H1 (cell line): ENCODE measurements around the gene BTNL2. TPM values are rescaled to one million over a fixed set of nuclear protein-coding genes. Genes with fewer than 3 reads are reported as not detected.

Experiments
- CTCF ChIA-PET: fragments of 300-600 bp; sonication (Branson Sonifier 250); formaldehyde crosslinking; loops from one replicate; lab custom pipeline; 2021; ENCODE audit not compliant: partially characterized antibody; lab: Charles Lee
- POLR2A ChIA-PET: fragments of 300-600 bp; sonication (Branson Sonifier 250); formaldehyde crosslinking; loops from one replicate; lab custom pipeline; 2021; ENCODE audit warnings: inconsistent platforms; ENCODE audit not compliant: partially characterized antibody; lab: Charles Lee
- DNase-seq, 2 experiments: peaks; one replicate each; pipeline versions ENCODE4 v3.0.0 to v3.0.0-alpha.2; 2010 to 2022; ENCODE audit warnings: low spot score in 2 of 2, low read depth in 1 of 2, mixed read lengths in 1 of 2
- FAIRE-seq: peaks from 2 replicates; lab custom pipeline; 2011; peaks lifted over from hg19 to GRCh38; lab: Jason Lieb, UNC
- H2AFZ ChIP-seq: 2 replicates; pipeline ENCODE4 v1.8.1; 2012; ENCODE audit warnings: low read length, inconsistent platforms
- H2AK5ac ChIP-seq: 2 replicates; pipeline ENCODE4 v1.6.1; 2013; ENCODE audit warnings: low read depth, low read length
- H2BK120ac ChIP-seq: replicated peaks from 2 replicates; pipeline ENCODE3; 2013; ENCODE audit warnings: low read depth, low read length, inconsistent platforms
- H2BK12ac ChIP-seq: 2 replicates; pipeline ENCODE4 v1.6.1; 2013; ENCODE audit warnings: low read depth, low read length
- H2BK15ac ChIP-seq: 2 replicates; pipeline ENCODE4 v1.6.1; 2013; ENCODE audit warnings: low read length
- H2BK20ac ChIP-seq: 2 replicates; pipeline ENCODE4 v1.6.1; 2013; ENCODE audit warnings: low read length
- H2BK5ac ChIP-seq: 2 replicates; pipeline ENCODE4 v1.6.1; 2013; ENCODE audit warnings: low read depth, low read length
- H3K14ac ChIP-seq: 2 replicates; pipeline ENCODE4 v1.6.1; 2013; ENCODE audit warnings: inconsistent platforms; ENCODE audit not compliant: insufficient read length
- H3K18ac ChIP-seq: 2 replicates; pipeline ENCODE4 v1.6.1; 2013; ENCODE audit warnings: low read length; ENCODE audit errors: extremely low read depth
- H3K23ac ChIP-seq: 2 replicates; pipeline ENCODE4 v1.6.1; 2013; ENCODE audit warnings: inconsistent platforms; ENCODE audit not compliant: insufficient read length
- H3K23me2 ChIP-seq: 2 replicates; pipeline ENCODE4 v1.6.1; 2013; ENCODE audit warnings: low read depth, low read length
- H3K27ac ChIP-seq: 2 replicates; pipeline ENCODE4 v1.6.1; 2011; ENCODE audit warnings: low read depth, low read length, inconsistent platforms
- H3K27me3 ChIP-seq, 4 experiments: replicated peaks in 1 of 4; 1 replicate in 1 of 4; 2 replicates in 3 of 4; pipeline versions ENCODE4 v1.6.1 to v1.8.1; 2011 to 2013; ENCODE audit warnings: low read length in 3 of 4, mild to moderate bottlenecking in 3 of 4, inconsistent platforms in 2 of 4, mixed read lengths in 2 of 4, moderate library complexity in 1 of 4; ENCODE audit not compliant: control insufficient read depth in 3 of 4, insufficient read depth in 3 of 4; ENCODE audit errors: extremely low read depth in 1 of 4
- H3K36me3 ChIP-seq, 4 experiments: 2 replicates each; pipeline versions ENCODE4 v1.6.1 to v1.8.1; 2011 to 2013; ENCODE audit warnings: mild to moderate bottlenecking in 4 of 4, low read length in 3 of 4, moderate library complexity in 2 of 4, control low read depth in 1 of 4, inconsistent platforms in 1 of 4; ENCODE audit not compliant: insufficient read depth in 4 of 4, control insufficient read depth in 2 of 4
- H3K4ac ChIP-seq: replicated peaks from 2 replicates; pipeline ENCODE3; 2013; ENCODE audit warnings: low read length, low read depth, mixed read lengths, inconsistent platforms; ENCODE audit not compliant: insufficient read length
- H3K4me1 ChIP-seq, 4 experiments: replicated peaks in 1 of 4; 1 replicate in 1 of 4; 2 replicates in 3 of 4; pipeline versions ENCODE4 v1.6.1 to v1.8.1; 2011 to 2013; ENCODE audit warnings: low read length in 3 of 4, inconsistent platforms in 2 of 4, mixed read lengths in 1 of 4; ENCODE audit not compliant: insufficient read depth in 4 of 4, control insufficient read depth in 3 of 4
- H3K4me2 ChIP-seq, 2 experiments: 2 replicates each; pipeline versions ENCODE4 v1.6.1 to v1.8.1; 2011 to 2013; ENCODE audit warnings: low read depth in 2 of 2, low read length in 2 of 2, control low read depth in 1 of 2, inconsistent platforms in 1 of 2, mild to moderate bottlenecking in 1 of 2; ENCODE audit not compliant: insufficient read depth in 1 of 2
- H3K4me3 ChIP-seq, 4 experiments: fragments of 200-600, 300-600 bp in 1 of 4; sonication (generic), shearing (Covaris generic), sonication (Bioruptor Twin) in 1 of 4; 2 replicates each; pipeline versions ENCODE4 v1.5.1 to v1.8.1; 2011 to 2016; ENCODE audit warnings: low read length in 4 of 4, low read depth in 3 of 4, control low read depth in 2 of 4, inconsistent platforms in 2 of 4, mild to moderate bottlenecking in 2 of 4, mixed read lengths in 1 of 4, moderate library complexity in 1 of 4; ENCODE audit not compliant: insufficient read depth in 2 of 4; ENCODE audit errors: extremely low read depth in 1 of 4
- H3K56ac ChIP-seq: replicated peaks from 2 replicates; pipeline ENCODE3; 2013; ENCODE audit warnings: low read depth, mild to moderate bottlenecking, mixed read lengths, low read length, inconsistent platforms; ENCODE audit not compliant: insufficient read length
- H3K79me1 ChIP-seq: 2 replicates; pipeline ENCODE4 v1.6.1; 2013; ENCODE audit warnings: low read depth, low read length, control low read depth
- H3K79me2 ChIP-seq, 2 experiments: 2 replicates each; pipeline versions ENCODE4 v1.6.1 to v1.8.1; 2012 to 2013; ENCODE audit warnings: low read length in 2 of 2, mild to moderate bottlenecking in 2 of 2, inconsistent platforms in 1 of 2; ENCODE audit not compliant: insufficient read depth in 2 of 2, control insufficient read depth in 1 of 2
- H3K9ac ChIP-seq, 4 experiments: replicated peaks in 1 of 4; 1 replicate in 1 of 4; 2 replicates in 3 of 4; pipeline versions ENCODE4 v1.6.1 to v1.8.1; 2011 to 2013; ENCODE audit warnings: low read depth in 3 of 4, low read length in 3 of 4, control low read depth in 2 of 4, mild to moderate bottlenecking in 2 of 4, moderate library complexity in 2 of 4, inconsistent platforms in 1 of 4; ENCODE audit errors: extremely low read depth in 1 of 4
- H3K9me3 ChIP-seq, 2 experiments: 2 replicates each; pipeline versions ENCODE4 v1.6.1 to v1.8.1; 2012 to 2013; ENCODE audit warnings: mild to moderate bottlenecking in 2 of 2, moderate library complexity in 2 of 2, control low read depth in 1 of 2, inconsistent platforms in 1 of 2, low read depth in 1 of 2, low read length in 1 of 2, mixed read lengths in 1 of 2; ENCODE audit not compliant: insufficient read depth in 2 of 2
- H4K20me1 ChIP-seq, 2 experiments: replicated peaks in 1 of 2; 2 replicates each; pipeline versions ENCODE3 to v1.8.1; 2011 to 2013; ENCODE audit warnings: inconsistent platforms in 2 of 2, low read length in 2 of 2, mild to moderate bottlenecking in 1 of 2; ENCODE audit not compliant: insufficient read depth in 2 of 2, control insufficient read depth in 1 of 2
- H4K5ac ChIP-seq: 2 replicates; pipeline ENCODE4 v1.6.1; 2013; ENCODE audit warnings: low read length, low read depth, mixed read lengths, inconsistent platforms; ENCODE audit not compliant: insufficient read length
- H4K8ac ChIP-seq: 2 replicates; pipeline ENCODE4 v1.8.0; 2013; ENCODE audit warnings: mild to moderate bottlenecking, moderate library complexity, low read length, inconsistent platforms; ENCODE audit not compliant: insufficient read depth; ENCODE audit errors: extremely low read depth
- H4K91ac ChIP-seq: replicated peaks from 2 replicates; pipeline ENCODE3; 2013; ENCODE audit warnings: low read length, mixed read lengths, inconsistent platforms; ENCODE audit not compliant: insufficient read length
- CTCF ChIP-seq, 3 experiments: IDR thresholded peaks; 1 replicate in 2 of 3; 2 replicates in 1 of 3; pipeline versions ENCODE4 v1.5.1 to v1.6.1; 2011; ENCODE audit warnings: low read length in 3 of 3, mild to moderate bottlenecking in 3 of 3, inconsistent platforms in 2 of 3, low read depth in 1 of 3, moderate library complexity in 1 of 3; ENCODE audit not compliant: insufficient read depth in 1 of 3; ENCODE audit errors: control extremely low read depth in 1 of 3
- WGBS, 2 experiments: shearing (Covaris generic) in 1 of 2; methylation state at CpG; one replicate each; pipeline versions ENCODE4 v1.1.6 to v1.1.7; 2013 to 2015; ENCODE audit warnings: low lambda C conversion rate in 2 of 2, mixed read lengths in 2 of 2, inconsistent platforms in 1 of 2, low coverage in 1 of 2, missing lambda C conversion rate in 1 of 2; ENCODE audit not compliant: insufficient replicate concordance in 2 of 2, insufficient coverage in 1 of 2, insufficient read length in 1 of 2; ENCODE audit errors: extremely low coverage in 1 of 2, missing lambda C conversion rate in 1 of 2; 5-methylcytosine and 5-hydroxymethylcytosine counted together
- polyA plus RNA-seq, 7 experiments: library from polyadenylated mRNA; depleted of rRNA in 3 of 7; stranded (reverse) in 5 of 7; unstranded in 2 of 7; fragments of >200 nt in 5 of 7; fragments of 200-250 nt in 2 of 7; gene quantifications; 1 replicate in 5 of 7; 2 replicates in 1 of 7; 4 replicates in 1 of 7; pipeline versions ENCODE4 v1.2.1 to v1.2.3, GENCODE V29; 2011 to 2013; ENCODE audit warnings: missing spikeins in 2 of 7, mixed read lengths in 2 of 7
- total RNA-seq: library from RNA; stranded (reverse); fragmentation: NEBNext Ultra II Directional; extraction: Animal tissue kit (Norgen Biotek cat#: 25700); gene quantifications from 2 replicates; pipeline ENCODE4 v1.2.1, GENCODE V29; 2021

BTNL2 gene
- total and polyA plus RNA-seq, 2 of the 8 experiments (the other 6 are each of a cell fraction or from before 2014, with no cell fraction given), result not detected

GRCh38 chr6:32405656-32406055 is 1.3 kb downstream of the BTNL2 start:
- H2BK120ac ChIP-seq, result no peak overlapping the region
- H2AFZ ChIP-seq, result no peak overlapping the region
- H4K5ac ChIP-seq, result no peak overlapping the region
- no peak for TF ChIP-seq CTCF (IDR thresholded peaks at IDR 0.05; ENCODE audit: control extremely low read depth in 1 of 3, insufficient read depth in 1 of 3, low read depth in 1 of 3, low read length in 3 of 3)
- no peak overlapping the region for H3K4ac ChIP-seq
- no peak overlapping the region for H2AK5ac ChIP-seq
- no peak overlapping the region for H3K4me2 ChIP-seq
- no peak overlapping the region for H2BK15ac ChIP-seq
- WGBS, 2 experiments, result 67% methylated on average over 1 of the region's 1 CpG; no CpG with 5 or more reads in 1 of the 2 experiments
- DNase-seq, result no peak
- H3K36me3 ChIP-seq, result no peaks in the 10 kb centered on the region
- H3K4me3 ChIP-seq, result no peak overlapping the region
- no peak overlapping the region for H3K56ac ChIP-seq
- H3K79me2 ChIP-seq, result no peaks in the 10 kb centered on the region
- no peaks in the 10 kb centered on the region for H3K79me1 ChIP-seq
- H3K9me3 ChIP-seq, result no peaks in the 10 kb centered on the region
- FAIRE-seq, result no peak
- no peaks in the 10 kb centered on the region for H4K20me1 ChIP-seq
- H3K27me3 ChIP-seq, result no peaks in the 10 kb centered on the region
- H3K27ac ChIP-seq, result no peak overlapping the region
- H3K18ac ChIP-seq, result no peak overlapping the region
- peaks cover 0 to 6% (median 2%) of the 10 kb centered on the region in 4 experiments; a peak in 3 of 7 replicates for H3K4me1 ChIP-seq
- no peak overlapping the region for H4K91ac ChIP-seq
- H4K8ac ChIP-seq, result no peak overlapping the region
- no peak overlapping the region for H3K9ac ChIP-seq
- no peak overlapping the region for H2BK20ac ChIP-seq
- no peak overlapping the region for H3K14ac ChIP-seq
- H2BK12ac ChIP-seq, result no peak overlapping the region
- no peak overlapping the region for H3K23ac ChIP-seq
- POLR2A ChIA-PET, result no interaction called here
- no peak overlapping the region for H2BK5ac ChIP-seq
- H3K23me2 ChIP-seq, result no peaks in the 10 kb centered on the region
- CTCF ChIA-PET, result interaction anchor here (1.1 to 4.6 kb wide), 7 partner anchors 7 to 296 kb away, joined by 3 to 43 read pairs (median 5); no protein-coding TSS in a partner anchor
